Gastroesophageal sphincter (tissue), 4 donors: ENCODE data around the gene NYAP1. TPM values are rescaled to one million over a fixed set of nuclear protein-coding genes. Genes with fewer than 3 reads are reported as not detected.

Experiments used
- ATAC-seq: fragments of 150-250 bp; one replicate; pipeline ENCODE4 v1.9.1; 2016; ENCODE audit warnings: mild to moderate bottlenecking, moderate library complexity
- H3K27ac ChIP-seq, 4 donors: fragments of 200-600 bp; sonication (generic) in 3 of 4; 1 replicate in 3 of 4; 2 replicates in 1 of 4; pipeline ENCODE4 v1.5.1; 2016 to 2019
- H3K27me3 ChIP-seq: fragments of 200-600 bp; sonication (generic); one replicate; pipeline ENCODE4 v1.5.1; 2019
- H3K36me3 ChIP-seq, 2 donors: fragments of 200-600 bp; sonication (generic); one replicate each; pipeline ENCODE4 v1.5.1; 2019; ENCODE audit warnings: control low read depth in 1 of 2
- H3K4me1 ChIP-seq, 3 donors: fragments of 200-600 bp; sonication (generic); 1 replicate in 2 of 3; 2 replicates in 1 of 3; pipeline ENCODE4 v1.5.1; 2016 to 2019; ENCODE audit warnings: control low read depth in 2 of 3
- H3K4me3 ChIP-seq, 2 donors: fragments of 200-600 bp; sonication (generic); one replicate each; pipeline ENCODE4 v1.5.1; 2019; ENCODE audit warnings: mild to moderate bottlenecking in 1 of 2, moderate library complexity in 1 of 2
- H3K9me3 ChIP-seq, 3 donors: fragments of 200-600 bp; sonication (generic); one replicate each; pipeline ENCODE4 v1.5.1; 2017 to 2019; ENCODE audit warnings: control low read depth in 2 of 3
- EP300 ChIP-seq: sonication (generic); formaldehyde crosslinking; IDR thresholded peaks from one replicate; pipeline ENCODE4 v1.6.1; 2017; ENCODE audit warnings: antibody characterized with exemption, mild to moderate bottlenecking
- POLR2A ChIP-seq, 2 donors: fragments of 450-650 bp; IDR thresholded peaks; one replicate each; pipeline ENCODE4 v1.6.1; 2017; ENCODE audit warnings: antibody characterized with exemption in 2 of 2, mild to moderate bottlenecking in 2 of 2, moderate library complexity in 1 of 2
- POLR2AphosphoS5 ChIP-seq: sonication (generic); formaldehyde crosslinking; IDR thresholded peaks from one replicate; pipeline ENCODE4 v1.6.1; 2017; ENCODE audit warnings: antibody characterized with exemption
- WGBS, 2 donors: methylation state at CpG; one replicate each; pipeline ENCODE4 v1.1.5; 2018; ENCODE audit warnings: low coverage in 1 of 2; 5-methylcytosine and 5-hydroxymethylcytosine counted together
- total RNA-seq, 4 donors: library from RNA; depleted of rRNA; stranded (reverse); fragments of >200 nt; gene quantifications; one replicate each; pipeline ENCODE4 v1.1.0, GENCODE V29; 2016
- TF ChIP-seq, protein P1 (sequence below), 4 experiments: fragments of 200-600 bp in 2 of 4; fragments of 450-650 bp in 2 of 4; sonication (generic) in 1 of 4; IDR thresholded peaks; one replicate each; pipeline ENCODE4 v1.5.1; 2017 to 2019; ENCODE audit warnings: antibody characterized with exemption in 4 of 4, mild to moderate bottlenecking in 2 of 4, moderate library complexity in 2 of 4

NYAP1 gene
- total RNA-seq, 4 donors from 2014 or later, result 0.94 to 3.1 (median 1.8) TPM

DNA sequence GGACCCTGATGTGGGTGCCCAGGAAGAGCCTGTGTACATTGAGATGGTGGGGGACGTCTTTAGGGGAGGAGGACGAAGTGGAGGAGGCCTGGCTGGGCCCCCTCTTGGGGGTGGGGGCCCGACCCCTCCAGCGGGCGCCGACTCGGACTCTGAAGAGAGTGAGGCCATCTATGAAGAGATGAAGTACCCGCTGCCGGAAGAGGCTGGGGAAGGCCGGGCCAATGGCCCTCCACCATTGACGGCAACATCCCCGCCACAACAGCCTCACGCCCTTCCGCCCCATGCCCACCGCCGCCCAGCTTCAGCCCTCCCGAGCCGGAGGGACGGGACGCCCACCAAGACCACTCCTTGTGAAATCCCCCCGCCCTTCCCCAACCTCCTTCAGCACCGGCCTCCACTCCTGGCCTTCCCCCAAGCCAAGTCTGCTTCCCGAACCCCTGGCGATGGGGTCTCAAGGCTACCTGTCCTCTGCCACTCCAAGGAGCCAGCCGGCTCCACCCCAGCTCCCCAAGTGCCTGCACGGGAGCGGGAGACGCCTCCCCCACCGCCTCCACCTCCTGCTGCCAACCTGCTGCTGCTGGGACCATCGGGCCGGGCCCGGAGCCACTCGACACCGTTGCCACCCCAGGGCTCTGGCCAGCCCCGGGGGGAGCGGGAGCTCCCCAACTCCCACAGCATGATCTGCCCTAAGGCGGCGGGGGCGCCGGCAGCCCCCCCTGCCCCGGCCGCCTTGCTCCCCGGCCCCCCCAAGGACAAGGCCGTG is 4.8 kb downstream of the NYAP1 start:
- Histone ChIP-seq H3K27ac (no peak overlapping the region), H3K9me3 (no peaks in the 10 kb centered on the region), H3K4me1 (peaks cover 0 to 39% (median 0%) of the 10 kb centered on the region in 3 donors), H3K27me3 (peaks cover 5% of the 10 kb centered on the region), H3K36me3 (peaks cover 0 to 10% of the 10 kb centered on the region in 2 donors), H3K4me3 (no peak overlapping the region)
- ATAC-seq, result no peak
- TF ChIP-seq POLR2AphosphoS5 (no peak), EP300 (no peak)
- TF ChIP-seq, protein P1, sequence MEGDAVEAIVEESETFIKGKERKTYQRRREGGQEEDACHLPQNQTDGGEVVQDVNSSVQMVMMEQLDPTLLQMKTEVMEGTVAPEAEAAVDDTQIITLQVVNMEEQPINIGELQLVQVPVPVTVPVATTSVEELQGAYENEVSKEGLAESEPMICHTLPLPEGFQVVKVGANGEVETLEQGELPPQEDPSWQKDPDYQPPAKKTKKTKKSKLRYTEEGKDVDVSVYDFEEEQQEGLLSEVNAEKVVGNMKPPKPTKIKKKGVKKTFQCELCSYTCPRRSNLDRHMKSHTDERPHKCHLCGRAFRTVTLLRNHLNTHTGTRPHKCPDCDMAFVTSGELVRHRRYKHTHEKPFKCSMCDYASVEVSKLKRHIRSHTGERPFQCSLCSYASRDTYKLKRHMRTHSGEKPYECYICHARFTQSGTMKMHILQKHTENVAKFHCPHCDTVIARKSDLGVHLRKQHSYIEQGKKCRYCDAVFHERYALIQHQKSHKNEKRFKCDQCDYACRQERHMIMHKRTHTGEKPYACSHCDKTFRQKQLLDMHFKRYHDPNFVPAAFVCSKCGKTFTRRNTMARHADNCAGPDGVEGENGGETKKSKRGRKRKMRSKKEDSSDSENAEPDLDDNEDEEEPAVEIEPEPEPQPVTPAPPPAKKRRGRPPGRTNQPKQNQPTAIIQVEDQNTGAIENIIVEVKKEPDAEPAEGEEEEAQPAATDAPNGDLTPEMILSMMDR (IDR thresholded peaks at IDR 0.05), result no peak
- WGBS, 2 donors, result no CpG with 5 or more reads among the region's 44 CpGs

DNA sequence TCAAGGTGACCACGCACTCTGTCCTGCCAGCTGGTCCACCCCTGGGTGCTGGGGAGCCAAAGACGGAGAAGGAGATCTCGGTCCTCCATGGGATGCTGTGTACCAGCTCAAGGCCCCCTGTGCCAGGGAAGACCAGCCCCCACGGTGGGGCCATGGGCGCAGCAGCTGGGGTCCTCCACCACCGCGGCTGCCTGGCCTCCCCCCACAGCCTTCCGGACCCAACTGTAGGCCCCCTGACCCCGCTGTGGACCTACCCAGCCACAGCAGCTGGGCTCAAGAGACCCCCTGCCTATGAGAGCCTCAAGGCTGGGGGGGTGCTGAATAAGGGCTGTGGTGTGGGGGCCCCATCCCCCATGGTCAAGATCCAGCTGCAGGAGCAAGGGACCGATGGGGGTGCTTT is 5.4 kb downstream of the NYAP1 start:
- WGBS, 2 donors, result no CpG with 5 or more reads among the region's 10 CpGs
- peaks cover 0 to 39% (median 4%) of the 10 kb centered on the region in 3 donors for H3K4me1 ChIP-seq
- H3K9me3 ChIP-seq, result no peaks in the 10 kb centered on the region
- H3K4me3 ChIP-seq, result no peak overlapping the region
- no peak for TF ChIP-seq POLR2A (IDR thresholded peaks at IDR 0.05)
- TF ChIP-seq, protein P1 (IDR thresholded peaks at IDR 0.05), result no peak
- no peak for TF ChIP-seq POLR2AphosphoS5
- no peak for TF ChIP-seq EP300
- H3K36me3 ChIP-seq, result peaks cover 0 to 10% of the 10 kb centered on the region in 2 donors
- no peak overlapping the region for H3K27ac ChIP-seq
- H3K27me3 ChIP-seq, result peaks cover 5% of the 10 kb centered on the region
- ATAC-seq, result no peak

DNA sequence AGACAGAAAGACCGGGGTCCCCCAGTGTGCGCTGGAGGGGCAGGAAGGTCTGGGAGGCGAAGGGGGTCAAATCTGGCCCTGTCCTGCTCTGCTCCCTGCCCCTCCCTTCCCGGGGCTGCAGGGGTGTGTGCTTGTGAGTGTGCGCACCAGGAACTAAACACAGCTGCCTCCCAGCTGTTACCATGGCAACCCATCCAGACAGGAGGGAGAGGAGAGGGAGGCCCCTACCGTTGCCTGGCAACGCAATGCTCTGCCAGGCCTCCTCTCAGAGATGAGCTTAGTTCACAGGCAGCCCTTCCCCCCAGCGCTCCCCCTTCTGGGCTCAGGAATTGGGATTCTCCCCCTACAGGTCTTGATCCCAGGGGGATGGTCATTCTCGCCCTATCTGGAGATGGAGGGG is 6.1 kb downstream of the NYAP1 start:
- no peak for ATAC-seq
- no peak for TF ChIP-seq EP300
- TF ChIP-seq, protein P1 (IDR thresholded peaks at IDR 0.05), result no peak
- no peak for TF ChIP-seq POLR2A (IDR thresholded peaks at IDR 0.05)
- no peak for TF ChIP-seq POLR2AphosphoS5
- WGBS, 2 donors, result 0 to 38% methylated on average over 1 to 6 of the region's 9 CpGs
- Histone ChIP-seq H3K4me1 (peaks cover 0 to 33% (median 4%) of the 10 kb centered on the region in 3 donors), H3K27me3 (peaks cover 5% of the 10 kb centered on the region), H3K4me3 (no peak overlapping the region), H3K27ac (no peak overlapping the region), H3K36me3 (peaks cover 0 to 10% of the 10 kb centered on the region in 2 donors), H3K9me3 (no peaks in the 10 kb centered on the region)

- ATAC-seq, result no peak
- Histone ChIP-seq H3K9me3 (no peaks in the 10 kb centered on the region), H3K27me3 (peaks cover 5% of the 10 kb centered on the region), H3K27ac (no peak overlapping the region), H3K4me3 (no peak overlapping the region), H3K4me1 (peaks cover 0 to 25% (median 4%) of the 10 kb centered on the region in 3 donors), H3K36me3 (peaks cover 0 to 10% of the 10 kb centered on the region in 2 donors)
- TF ChIP-seq POLR2AphosphoS5 (no peak), EP300 (no peak), POLR2A (IDR thresholded peaks at IDR 0.05) (no peak)
- TF ChIP-seq, protein P1 (IDR thresholded peaks at IDR 0.05), result no peak
- 91% methylated on average over 4 of the region's 25 CpGs; no CpG with 5 or more reads in 1 of the 2 donors for WGBS, 2 donors
Measured at GRCh38 chr7:100490483-100491191, 6.9 kb downstream of the NYAP1 start.
